ENCODE data around the gene SLC30A1. TPM values are rescaled to one million over a fixed set of nuclear protein-coding genes. Genes with fewer than 3 reads are reported as not detected.

Gene SLC30A1
- total and polyA plus RNA-seq, 2 of the 13 experiments (the other 11 are each of a cell fraction or from before 2014, with no cell fraction given), result 5.9 to 24.4 TPM

- no peak for TF ChIP-seq HINFP (CRISPR knock-in tag; IDR thresholded peaks at IDR 0.05; ENCODE audit: low read depth)
- peak; percentile 26; the same call in 1 of the 2 replicates for TF ChIP-seq KAT8 (CRISPR knock-in tag; IDR thresholded peaks at IDR 0.05)
- TF ChIP-seq ZNF570 (CRISPR knock-in tag; IDR thresholded peaks at IDR 0.05; ENCODE audit: borderline replicate concordance), result no peak
- 0 out of 2 replicates have a peak, but pooled peaks have one; percentile 30 for TF ChIP-seq ZHX1 (CRISPR knock-in tag; IDR thresholded peaks at IDR 0.05; ENCODE audit: low read depth)
- peak; percentile 67 for TF ChIP-seq ZFX (CRISPR knock-in tag; IDR thresholded peaks at IDR 0.05; ENCODE audit: low read depth)
- TF ChIP-seq ZMAT5 (CRISPR knock-in tag; IDR thresholded peaks at IDR 0.05; ENCODE audit: borderline replicate concordance, low read depth), result no peak
- TF ChIP-seq PRDM10 (CRISPR knock-in tag; IDR thresholded peaks at IDR 0.05; ENCODE audit: low read depth), result peak; percentile 62; the same call in 1 of the 2 replicates
- TF ChIP-seq HMGA1 (CRISPR knock-in tag; conservative IDR thresholded peaks at IDR 0.05), result no peak
- no peak for TF ChIP-seq JUN (CRISPR knock-in tag; IDR thresholded peaks at IDR 0.05)
- TF ChIP-seq ZNF513 (CRISPR knock-in tag; conservative IDR thresholded peaks at IDR 0.05), result no peak
- no peak for TF ChIP-seq ZNF740 (CRISPR knock-in tag; IDR thresholded peaks at IDR 0.05)
- no peak for TF ChIP-seq KDM3A (CRISPR knock-in tag; IDR thresholded peaks at IDR 0.05; ENCODE audit: low read depth)
- TF ChIP-seq GPBP1L1 (CRISPR knock-in tag; IDR thresholded peaks at IDR 0.05), result no peak
- TF ChIP-seq SMARCC2 (IDR thresholded peaks at IDR 0.05), result no peak
- no peak for TF ChIP-seq SRF (IDR thresholded peaks at IDR 0.05; ENCODE audit: low read depth, low read length)
Measured at GRCh38 chr1:211579440-211580302, 710 bp upstream of the SLC30A1 start (continued).

Data from HepG2 (cell line).